NCI-H2029 (cell line): ENCODE measurements around the gene IFITM2.
"Not testable (repeated sequence)": the region's sequence is repeated elsewhere in the genome, so short reads cannot be mapped to it uniquely, and the experiment has no call there.

ENCODE experiments used
- DNase-seq: peaks from one replicate; lab custom pipeline; 2025; lab: John Stamatoyannopoulos, UW

The IFITM2 gene

GRCh38 chr11:308740-309665 is 1.4 kb downstream of the IFITM2 start:
- not testable (repeated sequence) for DNase-seq

GRCh38 chr11:309979-310572 is 2.5 kb downstream of the IFITM2 start:
- DNase-seq, result not testable (repeated sequence)

- DNase-seq, result not testable (repeated sequence)
Measured at GRCh38 chr11:311013-311748, 3.6 kb downstream of the IFITM2 start.

GRCh38 chr11:312092-312816 is 4.6 kb downstream of the IFITM2 start:
- DNase-seq, result no peak

GRCh38 chr11:313304-313786 is 5.7 kb downstream of the IFITM2 start:
- no peak for DNase-seq

GRCh38 chr11:313787-314553 is 6.4 kb downstream of the IFITM2 start, which contains the start of gene IFITM1:
TSS of gene IFITM1 (plus strand) at chr11:314040. CDS start at chr11:314171, 131 bp downstream.
- no peak for DNase-seq

GRCh38 chr11:314554-314875 is 6.9 kb downstream of the IFITM2 start:
- DNase-seq, result not testable (repeated sequence)

- no peak for DNase-seq
Measured at GRCh38 chr11:315051-315481, 7.5 kb downstream of the IFITM2 start.

GRCh38 chr11:315516-315994 is 7.9 kb downstream of the IFITM2 start:
- no peak for DNase-seq

- no peak for DNase-seq
Measured at GRCh38 chr11:316031-316701, 8.6 kb downstream of the IFITM2 start.

GRCh38 chr11:316891-317301 is 9.3 kb downstream of the IFITM2 start:
- DNase-seq, result no peak

GRCh38 chr11:317668-318404 is 10.2 kb downstream of the IFITM2 start:
- not testable (repeated sequence) for DNase-seq

GRCh38 chr11:318405-319120 is 10.9 kb downstream of the IFITM2 start:
- DNase-seq, result not testable (repeated sequence)

GRCh38 chr11:319121-319887 is 11.7 kb downstream of the IFITM2 start:
- not testable (repeated sequence) for DNase-seq

- DNase-seq, result not testable (repeated sequence)
Measured at GRCh38 chr11:319888-320273, 12.3 kb downstream of the IFITM2 start.

GRCh38 chr11:324156-324555 is 16.5 kb downstream of the IFITM2 start:
- DNase-seq, result no peak

GRCh38 chr11:324593-325517 is 17.2 kb downstream of the IFITM2 start:
- DNase-seq, result not testable (repeated sequence)
